Upper lobe of right lung (tissue), 1 donor: Measurements from ENCODE around the gene PRSS3. TPM values are rescaled to one million over a fixed set of nuclear protein-coding genes. Genes with fewer than 3 reads are reported as not detected.
"Not testable (repeated sequence)": the region's sequence is repeated elsewhere in the genome, so short reads cannot be mapped to it uniquely, and the experiment has no call there.

Experiments used
- ATAC-seq: fragments of 200-7000 bp; cut with Tn5 transposase; one replicate; pipeline ENCODE4 v1.9.1; 2020; ENCODE audit warnings: mild to moderate bottlenecking, moderate library complexity
- DNase-seq: peaks from one replicate; pipeline ENCODE4 v3.0.0-alpha.2; 2020
- H3K27ac ChIP-seq: fragments of 200-600 bp; one replicate; pipeline ENCODE4 v1.8.0; 2022
- H3K27me3 ChIP-seq: fragments of 200-600 bp; one replicate; pipeline ENCODE4 v1.8.0; 2022; ENCODE audit warnings: mild to moderate bottlenecking
- H3K36me3 ChIP-seq: fragments of 200-600 bp; one replicate; pipeline ENCODE4 v1.8.0; 2022
- H3K4me1 ChIP-seq: fragments of 200-600 bp; one replicate; pipeline ENCODE4 v1.8.0; 2022
- H3K4me3 ChIP-seq: fragments of 200-600 bp; one replicate; pipeline ENCODE4 v1.8.0; 2022; ENCODE audit warnings: mild to moderate bottlenecking
- H3K9me3 ChIP-seq: fragments of 200-600 bp; one replicate; pipeline ENCODE4 v1.8.0; 2022
- intact Hi-C: fragments of 100-400 bp; cut with DNase I; formaldehyde crosslinking; loops from one replicate; pipeline ENCODE4 v1.11.0; 2022
- total RNA-seq: library from RNA; stranded (reverse); fragmentation: NEBNext Ultra II Directional; extraction: Animal tissue kit (Norgen Biotek cat#: 25700); gene quantifications from one replicate; pipeline ENCODE4 v1.2.1, GENCODE V29; 2021
- TF ChIP-seq, protein P1 (sequence below): fragments of 200-600 bp; IDR thresholded peaks from one replicate; pipeline ENCODE4 v1.8.0; 2022; ENCODE audit warnings: antibody characterized with exemption
- donor health status: DM: no; HTN: yes; CAD: no; lungs with severe emphysema.

The PRSS3 gene
- total RNA-seq, 1 donor from 2014 or later: not detected

DNA sequence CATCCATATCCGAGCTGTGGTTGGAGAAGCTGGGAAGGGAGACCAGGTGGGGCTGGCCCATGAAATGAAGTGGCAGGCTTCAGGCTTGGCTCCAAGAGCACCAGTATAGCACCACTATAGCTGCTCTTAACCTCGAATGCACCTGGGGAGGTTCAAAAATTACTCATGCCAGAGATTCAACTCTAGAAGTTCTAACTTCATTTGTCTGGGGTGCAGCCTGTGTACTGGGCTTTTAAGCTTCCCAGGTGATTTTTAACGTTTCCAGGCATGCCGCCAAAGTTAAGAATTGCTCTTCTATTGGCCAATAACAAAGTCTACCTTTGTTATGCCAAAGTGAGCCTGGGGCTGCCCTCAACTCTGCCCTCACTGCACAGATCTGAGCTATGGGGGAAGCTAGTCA lies 458 bp downstream of the PRSS3 start:
- DNase-seq (no peak), ATAC-seq (peak; percentile 57)
- Histone ChIP-seq H3K9me3 (no peaks in the 10 kb centered on the region), H3K27ac (no peak overlapping the region), H3K36me3 (no peaks in the 10 kb centered on the region), H3K4me3 (no peak overlapping the region), H3K27me3 (no peaks in the 10 kb centered on the region), H3K4me1 (no peaks in the 10 kb centered on the region)
- TF ChIP-seq, protein P1, sequence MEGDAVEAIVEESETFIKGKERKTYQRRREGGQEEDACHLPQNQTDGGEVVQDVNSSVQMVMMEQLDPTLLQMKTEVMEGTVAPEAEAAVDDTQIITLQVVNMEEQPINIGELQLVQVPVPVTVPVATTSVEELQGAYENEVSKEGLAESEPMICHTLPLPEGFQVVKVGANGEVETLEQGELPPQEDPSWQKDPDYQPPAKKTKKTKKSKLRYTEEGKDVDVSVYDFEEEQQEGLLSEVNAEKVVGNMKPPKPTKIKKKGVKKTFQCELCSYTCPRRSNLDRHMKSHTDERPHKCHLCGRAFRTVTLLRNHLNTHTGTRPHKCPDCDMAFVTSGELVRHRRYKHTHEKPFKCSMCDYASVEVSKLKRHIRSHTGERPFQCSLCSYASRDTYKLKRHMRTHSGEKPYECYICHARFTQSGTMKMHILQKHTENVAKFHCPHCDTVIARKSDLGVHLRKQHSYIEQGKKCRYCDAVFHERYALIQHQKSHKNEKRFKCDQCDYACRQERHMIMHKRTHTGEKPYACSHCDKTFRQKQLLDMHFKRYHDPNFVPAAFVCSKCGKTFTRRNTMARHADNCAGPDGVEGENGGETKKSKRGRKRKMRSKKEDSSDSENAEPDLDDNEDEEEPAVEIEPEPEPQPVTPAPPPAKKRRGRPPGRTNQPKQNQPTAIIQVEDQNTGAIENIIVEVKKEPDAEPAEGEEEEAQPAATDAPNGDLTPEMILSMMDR: no peak
- intact Hi-C loops: no loop called here

DNA sequence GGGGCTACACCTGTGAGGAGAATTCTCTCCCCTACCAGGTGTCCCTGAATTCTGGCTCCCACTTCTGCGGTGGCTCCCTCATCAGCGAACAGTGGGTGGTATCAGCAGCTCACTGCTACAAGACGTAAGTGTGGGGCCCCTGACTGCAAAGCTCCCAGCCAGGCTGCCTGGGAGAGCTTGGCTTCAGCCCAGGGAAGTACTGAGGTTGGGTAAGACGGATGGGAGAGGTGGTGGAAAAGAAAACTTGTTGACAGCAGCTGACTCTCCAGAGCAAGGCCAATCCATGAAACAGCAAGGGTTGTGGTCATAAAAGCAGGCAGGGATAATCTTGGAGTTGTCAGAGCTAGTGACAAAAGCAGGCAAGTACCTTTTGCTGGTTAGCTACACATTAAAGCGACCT lies 1.3 kb downstream of the PRSS3 start:
- DNase-seq, ATAC-seq, intact Hi-C loops, H3K36me3 ChIP-seq, H3K4me1 ChIP-seq, H3K4me3 ChIP-seq, H3K9me3 ChIP-seq, H3K27me3 ChIP-seq, H3K27ac ChIP-seq: not testable (repeated sequence)

DNA sequence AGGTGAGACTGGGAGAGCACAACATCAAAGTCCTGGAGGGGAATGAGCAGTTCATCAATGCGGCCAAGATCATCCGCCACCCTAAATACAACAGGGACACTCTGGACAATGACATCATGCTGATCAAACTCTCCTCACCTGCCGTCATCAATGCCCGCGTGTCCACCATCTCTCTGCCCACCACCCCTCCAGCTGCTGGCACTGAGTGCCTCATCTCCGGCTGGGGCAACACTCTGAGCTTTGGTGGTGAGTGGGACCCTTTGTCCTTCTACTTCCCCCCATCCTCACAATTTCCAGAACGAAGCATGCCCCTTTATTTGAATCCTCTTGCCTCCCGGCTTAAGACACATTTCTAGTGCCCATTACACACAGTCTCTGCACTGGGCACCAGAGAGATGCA lies 2.5 kb downstream of the PRSS3 start:
- DNase-seq (no peak), ATAC-seq (no peak)
- Histone ChIP-seq H3K27me3 (no peaks in the 10 kb centered on the region), H3K9me3 (no peaks in the 10 kb centered on the region), H3K4me1 (no peaks in the 10 kb centered on the region), H3K36me3 (no peaks in the 10 kb centered on the region), H3K27ac (no peak overlapping the region), H3K4me3 (no peak overlapping the region)
- TF ChIP-seq, protein P1: no peak
- intact Hi-C loops: no loop called here

DNA sequence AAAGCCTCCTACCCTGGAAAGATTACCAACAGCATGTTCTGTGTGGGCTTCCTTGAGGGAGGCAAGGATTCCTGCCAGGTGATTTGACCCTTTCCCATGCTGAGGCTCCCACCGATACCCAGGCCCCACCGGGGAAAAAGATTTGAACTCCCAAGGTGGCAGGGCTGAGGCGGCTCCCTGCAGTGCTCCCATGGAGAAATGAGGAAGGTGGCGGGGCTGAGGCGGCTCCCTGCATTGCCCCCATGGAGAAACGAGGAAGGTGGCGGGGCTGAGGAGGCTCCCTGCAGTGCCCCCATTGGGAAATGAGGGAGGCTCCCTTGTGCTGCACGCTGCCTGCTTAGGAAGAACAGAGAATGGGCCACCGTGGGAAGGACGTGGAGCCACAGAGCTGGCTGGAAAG lies 3.2 kb downstream of the PRSS3 start:
- H3K4me1 ChIP-seq: no peaks in the 10 kb centered on the region
- TF ChIP-seq, protein P1: no peak
- H3K27ac ChIP-seq: no peak overlapping the region
- no peaks in the 10 kb centered on the region for H3K9me3 ChIP-seq
- intact Hi-C loops: no loop called here
- H3K4me3 ChIP-seq: no peak overlapping the region
- DNase-seq: no peak
- no peak for ATAC-seq
- H3K27me3 ChIP-seq: no peaks in the 10 kb centered on the region
- H3K36me3 ChIP-seq: no peaks in the 10 kb centered on the region

DNA sequence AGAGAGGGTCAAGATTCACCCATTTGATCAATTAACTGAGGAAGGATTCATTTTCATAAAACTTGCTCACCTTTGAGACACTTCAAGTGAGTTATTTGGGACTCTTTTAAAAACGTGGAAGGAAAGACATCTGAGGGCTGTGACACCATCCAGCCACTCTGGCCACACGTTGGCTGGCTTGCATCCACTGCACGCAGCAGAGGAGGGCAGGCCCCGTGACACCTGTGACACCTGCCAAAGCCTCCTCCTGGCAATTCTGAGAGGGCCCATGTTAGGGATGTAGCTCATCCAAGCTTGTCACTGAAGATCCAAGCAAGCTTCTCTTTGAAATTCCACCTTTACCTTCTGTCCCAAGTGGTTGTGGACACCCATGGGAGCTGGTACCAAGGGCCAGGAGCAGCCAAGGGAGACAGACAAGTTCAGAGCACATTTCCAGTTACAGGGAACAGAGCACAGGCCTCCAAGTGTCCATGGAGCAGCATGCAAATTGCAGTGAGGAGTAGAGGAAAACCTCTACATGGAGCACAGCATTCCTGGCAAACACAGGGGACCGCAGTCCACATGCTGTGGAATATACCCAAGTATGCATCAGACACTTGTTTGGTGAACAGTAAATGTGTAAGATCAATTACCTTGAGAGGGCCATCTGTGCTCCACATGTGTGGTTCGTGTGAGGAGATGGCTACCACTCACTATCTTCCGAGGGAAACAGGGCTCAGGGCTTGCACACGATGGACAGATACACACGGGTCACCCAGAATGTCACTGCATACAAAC lies 4.8 kb downstream of the PRSS3 start:
- ATAC-seq (no peak), DNase-seq (no peak)
- Histone ChIP-seq H3K27me3 (no peaks in the 10 kb centered on the region), H3K4me1 (no peaks in the 10 kb centered on the region), H3K4me3 (no peak overlapping the region), H3K9me3 (no peaks in the 10 kb centered on the region), H3K36me3 (no peaks in the 10 kb centered on the region), H3K27ac (no peak overlapping the region)
- intact Hi-C loops: no loop called here
- TF ChIP-seq, protein P1: no peak

DNA sequence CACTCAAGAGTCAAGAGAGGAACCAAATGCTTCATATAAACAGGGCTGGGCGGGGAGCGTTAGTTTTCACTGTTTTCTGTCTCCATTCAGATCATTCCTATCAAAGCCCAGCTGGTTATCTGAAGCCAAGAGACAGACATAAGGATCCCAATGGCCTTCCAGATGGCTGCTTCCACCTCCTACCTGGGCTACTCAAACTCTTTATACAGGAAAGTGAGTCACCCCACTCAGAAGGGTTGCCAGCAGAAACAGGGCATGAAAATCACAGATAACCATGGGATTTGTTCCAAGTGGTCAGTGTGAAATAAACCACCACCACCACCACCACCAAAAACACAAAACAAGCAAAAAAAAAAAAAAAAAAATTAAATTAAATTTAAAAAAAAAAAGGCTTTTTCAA lies 5.5 kb downstream of the PRSS3 start:
- H3K4me3 ChIP-seq: no peak overlapping the region
- TF ChIP-seq, protein P1: no peak
- H3K4me1 ChIP-seq: no peaks in the 10 kb centered on the region
- H3K9me3 ChIP-seq: no peaks in the 10 kb centered on the region
- H3K36me3 ChIP-seq: no peaks in the 10 kb centered on the region
- no peak for ATAC-seq
- intact Hi-C loops: no loop called here
- no peak overlapping the region for H3K27ac ChIP-seq
- no peak for DNase-seq
- no peaks in the 10 kb centered on the region for H3K27me3 ChIP-seq

DNA sequence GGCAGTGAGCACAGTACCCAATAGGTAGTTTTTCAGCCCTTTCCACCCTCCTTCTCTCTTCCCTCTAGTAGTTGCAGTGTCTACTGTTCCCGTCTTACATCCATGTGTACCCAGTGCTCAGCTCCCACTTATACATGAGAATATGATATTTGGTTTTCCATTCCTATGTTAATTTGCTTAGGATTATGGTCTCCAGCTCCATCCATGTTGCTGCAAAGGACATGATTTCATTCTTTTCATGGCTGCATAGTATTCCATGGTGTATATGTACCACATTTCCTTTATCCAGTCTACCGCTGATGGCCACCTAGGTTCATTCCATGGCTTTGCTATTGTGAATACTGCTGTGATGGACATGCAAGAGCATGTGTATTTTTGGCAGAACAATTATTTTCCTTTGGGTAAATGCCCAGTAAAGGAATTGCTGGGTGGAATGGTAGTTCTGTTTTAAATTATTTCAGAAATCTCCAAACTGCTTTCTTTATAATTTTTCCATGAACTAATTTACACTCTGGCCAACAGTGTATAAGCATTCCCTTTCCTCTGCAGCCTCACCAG lies 6.7 kb downstream of the PRSS3 start:
- H3K4me1 ChIP-seq, ATAC-seq, H3K27ac ChIP-seq, H3K36me3 ChIP-seq, H3K27me3 ChIP-seq, H3K9me3 ChIP-seq, intact Hi-C loops, DNase-seq, H3K4me3 ChIP-seq: not testable (repeated sequence)

DNA sequence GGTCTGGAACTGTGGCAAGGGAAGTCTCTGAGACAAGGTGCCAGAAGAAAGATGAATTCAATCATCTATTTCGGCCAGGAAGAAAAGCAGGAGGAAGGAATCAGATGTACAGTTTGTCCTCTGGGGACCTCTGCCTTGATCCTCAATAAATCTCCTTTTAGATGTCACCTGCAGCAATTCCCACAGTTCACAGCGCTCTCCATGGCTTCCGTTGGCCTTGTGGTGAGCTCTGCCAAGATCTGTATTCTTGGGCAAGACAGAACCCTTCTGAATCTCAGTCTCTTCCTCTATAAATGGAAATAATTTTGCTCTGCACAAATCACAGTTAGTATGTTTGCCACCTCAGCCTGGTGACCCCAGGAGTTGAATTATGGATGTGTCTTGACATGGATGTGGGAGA lies 8.8 kb downstream of the PRSS3 start:
- H3K4me1 ChIP-seq, intact Hi-C loops, ATAC-seq: not testable (repeated sequence)

DNA sequence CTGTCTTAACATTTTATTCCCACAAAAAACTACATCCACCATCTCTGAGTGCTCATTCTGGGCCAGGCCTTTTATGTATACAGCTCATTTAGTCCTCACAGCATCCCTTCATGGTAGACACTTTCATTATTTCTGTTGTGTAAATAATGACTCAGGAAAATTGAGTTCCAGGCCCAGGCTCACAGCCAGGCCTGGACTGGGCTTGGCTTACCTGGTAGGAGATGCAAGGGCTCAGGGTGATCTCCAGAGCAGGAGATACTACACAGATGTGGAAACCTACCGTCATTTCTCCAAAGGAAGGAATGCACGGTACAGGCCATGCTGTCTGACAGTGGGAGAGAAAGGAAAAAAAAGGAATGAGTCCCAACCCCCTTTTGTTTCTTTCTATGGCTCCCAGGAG lies 11.8 kb downstream of the PRSS3 start:
- H3K27me3 ChIP-seq, H3K27ac ChIP-seq, intact Hi-C loops, H3K4me3 ChIP-seq, H3K36me3 ChIP-seq, H3K4me1 ChIP-seq, DNase-seq, H3K9me3 ChIP-seq: not testable (repeated sequence)
- ATAC-seq: peak; percentile 74

More for the DNA sequence above, 8.8 kb downstream of the PRSS3 start:
- not testable (repeated sequence) for H3K27me3 ChIP-seq, H3K9me3 ChIP-seq, DNase-seq, H3K4me3 ChIP-seq, H3K27ac ChIP-seq, H3K36me3 ChIP-seq
